HEK293T (cell line): ENCODE measurements around the gene PNMA8A.

Experiments used
- ARNT ChIP-seq: fragments of 450-650 bp; IDR thresholded peaks from 2 replicates; pipeline ENCODE4 v1.6.1; 2017; ENCODE audit warnings: mild to moderate bottlenecking
- BHLHE40 ChIP-seq: fragments of 450-650 bp; IDR thresholded peaks from 2 replicates; pipeline ENCODE4 v1.6.1; 2016; ENCODE audit warnings: mild to moderate bottlenecking, moderate library complexity, borderline replicate concordance
- CTBP1 ChIP-seq: fragments of 450-650 bp; IDR thresholded peaks from 2 replicates; pipeline ENCODE4 v1.6.1; 2016; ENCODE audit warnings: borderline replicate concordance
- FOXK2 ChIP-seq: fragments of 450-650 bp; IDR thresholded peaks from 2 replicates; pipeline ENCODE4 v1.6.1; 2016; ENCODE audit warnings: mild to moderate bottlenecking
- FOXM1 ChIP-seq: fragments of 450-650 bp; IDR thresholded peaks from 2 replicates; pipeline ENCODE4 v1.6.1; 2017; ENCODE audit warnings: mild to moderate bottlenecking, borderline replicate concordance
- LEF1 ChIP-seq: fragments of 450-650 bp; IDR thresholded peaks from 2 replicates; pipeline ENCODE4 v1.6.1; 2017; ENCODE audit warnings: mild to moderate bottlenecking, borderline replicate concordance
- NFRKB ChIP-seq: fragments of 450-650 bp; IDR thresholded peaks from 2 replicates; pipeline ENCODE4 v1.6.1; 2016; ENCODE audit warnings: mild to moderate bottlenecking, moderate library complexity
- SP1 ChIP-seq: fragments of 450-650 bp; IDR thresholded peaks from 2 replicates; pipeline ENCODE4 v1.6.1; 2017
- TARDBP ChIP-seq: fragments of 450-650 bp; IDR thresholded peaks from 2 replicates; pipeline ENCODE4 v1.6.1; 2016
- ZNF384 ChIP-seq: fragments of 450-650 bp; IDR thresholded peaks from 2 replicates; pipeline ENCODE4 v1.6.1; 2016

- no peak for TF ChIP-seq ARNT
- no peak for TF ChIP-seq TARDBP
- no peak for TF ChIP-seq FOXK2
- TF ChIP-seq FOXM1: no peak
- no peak for TF ChIP-seq LEF1
- no peak for TF ChIP-seq ZNF384
- no peak for TF ChIP-seq BHLHE40
- TF ChIP-seq SP1: no peak
- TF ChIP-seq NFRKB: no peak
- TF ChIP-seq CTBP1: no peak
Measured at GRCh38 chr19:46447006-46447405, 24.4 kb downstream of the PNMA8A start.
